Activated CD8-positive, alpha-beta T cell treated with anti-CD3 and anti-CD28 coated beads for 36 hours (primary cell): ENCODE measurements around the gene KIRREL2. TPM values are rescaled to one million over a fixed set of nuclear protein-coding genes. Genes with fewer than 3 reads are reported as not detected.
"Not testable (repeated sequence)": the region's sequence is repeated elsewhere in the genome, so short reads cannot be mapped to it uniquely, and the experiment has no call there.

Experiments
- ATAC-seq: fragments of 200-7000 bp; cut with Tn5 transposase; one replicate; pipeline ENCODE4 v1.10.0; 2021; ENCODE audit warnings: mild to moderate bottlenecking, moderate library complexity
- CTCF ChIA-PET: fragments of 350-600 bp; sonication (Branson Sonifier 250); formaldehyde crosslinking; loops from one replicate; lab custom pipeline; 2021; ENCODE audit warnings: antibody characterized with exemption; lab: Charles Lee
- POLR2A ChIA-PET: fragments of 350-600 bp; sonication (Branson Sonifier 250); formaldehyde crosslinking; loops from one replicate; lab custom pipeline; 2021; ENCODE audit warnings: antibody characterized with exemption; lab: Charles Lee
- DNase-seq: peaks from one replicate; pipeline ENCODE4 v3.0.0-alpha.2; 2020
- H3K27ac Mint-ChIP-seq: one replicate; pipeline ENCODE4 v1.8.0; 2021; ENCODE audit warnings: mild to moderate bottlenecking, mixed read lengths
- H3K27me3 Mint-ChIP-seq: one replicate; pipeline ENCODE4 v1.8.0; 2021; ENCODE audit warnings: mixed read lengths
- H3K36me3 Mint-ChIP-seq: one replicate; pipeline ENCODE4 v1.8.0; 2021; ENCODE audit warnings: low read depth, mixed read lengths
- H3K4me1 Mint-ChIP-seq: one replicate; pipeline ENCODE4 v1.8.0; 2021; ENCODE audit warnings: low read depth, mixed read lengths
- H3K4me3 Mint-ChIP-seq: one replicate; pipeline ENCODE4 v1.8.0; 2021; ENCODE audit warnings: mild to moderate bottlenecking, moderate library complexity, mixed read lengths
- H3K9me3 Mint-ChIP-seq: one replicate; pipeline ENCODE4 v1.8.0; 2021; ENCODE audit warnings: mixed read lengths
- intact Hi-C: fragments of 100-400 bp; cut with micrococcal nuclease; formaldehyde crosslinking; loops from one replicate; pipeline ENCODE4 v1.10.0; 2022
- total RNA-seq, 2 experiments: library from RNA; stranded (reverse); gene quantifications; one replicate each; pipeline ENCODE4 v1.2.3, GENCODE V29; 2021
- TF ChIP-seq, protein P1 (sequence below): fragments of 200-600 bp; IDR thresholded peaks from one replicate; pipeline ENCODE4 v1.8.0; 2022; ENCODE audit warnings: antibody characterized with exemption, mild to moderate bottlenecking

Gene KIRREL2
- total RNA-seq, 2 experiments from 2014 or later: 1.4 TPM

DNA sequence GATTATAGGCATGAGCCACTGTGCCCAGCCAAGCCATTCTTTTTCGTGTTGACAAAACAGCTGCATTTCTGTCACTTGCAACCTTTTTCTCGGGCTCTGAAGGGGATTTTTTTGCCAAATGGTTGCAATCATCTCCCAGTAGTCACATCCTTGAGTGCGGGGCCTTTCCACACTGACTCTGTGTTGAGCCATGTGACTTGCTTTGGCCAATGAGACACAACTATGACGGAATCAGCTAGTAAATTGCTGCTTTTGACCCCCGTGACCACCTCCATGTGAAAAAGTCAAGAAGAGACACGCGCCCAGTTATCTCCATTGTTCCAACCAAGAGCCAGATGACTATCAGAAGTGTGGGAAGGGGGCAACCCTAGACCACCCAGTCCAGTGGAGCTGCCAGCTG, 22.7 kb upstream of the KIRREL2 start:
- H3K4me1 Mint-ChIP-seq: no peaks in the 10 kb centered on the region
- H3K9me3 Mint-ChIP-seq: no peaks in the 10 kb centered on the region
- H3K4me3 Mint-ChIP-seq: no peak overlapping the region
- CTCF ChIA-PET: no interaction called here
- TF ChIP-seq, protein P1, sequence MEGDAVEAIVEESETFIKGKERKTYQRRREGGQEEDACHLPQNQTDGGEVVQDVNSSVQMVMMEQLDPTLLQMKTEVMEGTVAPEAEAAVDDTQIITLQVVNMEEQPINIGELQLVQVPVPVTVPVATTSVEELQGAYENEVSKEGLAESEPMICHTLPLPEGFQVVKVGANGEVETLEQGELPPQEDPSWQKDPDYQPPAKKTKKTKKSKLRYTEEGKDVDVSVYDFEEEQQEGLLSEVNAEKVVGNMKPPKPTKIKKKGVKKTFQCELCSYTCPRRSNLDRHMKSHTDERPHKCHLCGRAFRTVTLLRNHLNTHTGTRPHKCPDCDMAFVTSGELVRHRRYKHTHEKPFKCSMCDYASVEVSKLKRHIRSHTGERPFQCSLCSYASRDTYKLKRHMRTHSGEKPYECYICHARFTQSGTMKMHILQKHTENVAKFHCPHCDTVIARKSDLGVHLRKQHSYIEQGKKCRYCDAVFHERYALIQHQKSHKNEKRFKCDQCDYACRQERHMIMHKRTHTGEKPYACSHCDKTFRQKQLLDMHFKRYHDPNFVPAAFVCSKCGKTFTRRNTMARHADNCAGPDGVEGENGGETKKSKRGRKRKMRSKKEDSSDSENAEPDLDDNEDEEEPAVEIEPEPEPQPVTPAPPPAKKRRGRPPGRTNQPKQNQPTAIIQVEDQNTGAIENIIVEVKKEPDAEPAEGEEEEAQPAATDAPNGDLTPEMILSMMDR: no peak
- H3K36me3 Mint-ChIP-seq: no peaks in the 10 kb centered on the region
- intact Hi-C loops: no loop called here
- POLR2A ChIA-PET: interaction anchor here (0.7 kb wide), 1 partner anchor 158 kb away, joined by 3 read pairs; no protein-coding TSS in a partner anchor
- no peak for ATAC-seq
- H3K27me3 Mint-ChIP-seq: peaks cover 16% of the 10 kb centered on the region
- H3K27ac Mint-ChIP-seq: no peak overlapping the region
- no peak for DNase-seq

DNA sequence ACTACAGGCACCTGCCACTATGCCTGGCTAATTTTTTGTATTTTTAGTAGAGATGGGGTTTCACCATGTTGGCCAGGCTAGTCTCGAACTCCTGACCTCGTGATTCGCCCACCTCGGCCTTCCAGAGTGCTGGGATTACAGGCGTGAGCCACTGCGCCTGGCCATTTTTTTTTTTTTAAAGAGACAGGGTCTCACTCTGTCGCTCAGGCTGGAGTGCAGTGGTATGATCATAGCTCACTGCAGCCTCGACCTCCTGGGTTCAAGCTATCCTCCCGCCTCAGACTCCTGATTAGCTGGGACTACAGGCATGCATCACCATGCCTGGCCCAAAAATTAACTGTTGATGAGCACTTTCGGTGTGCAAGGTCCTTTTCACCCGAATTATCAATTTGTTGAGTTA, 20.6 kb upstream of the KIRREL2 start:
- DNase-seq, H3K36me3 Mint-ChIP-seq, H3K9me3 Mint-ChIP-seq, H3K4me3 Mint-ChIP-seq, intact Hi-C loops, H3K4me1 Mint-ChIP-seq, ATAC-seq, H3K27ac Mint-ChIP-seq, POLR2A ChIA-PET: not testable (repeated sequence)
- peaks cover 16% of the 10 kb centered on the region for H3K27me3 Mint-ChIP-seq
- CTCF ChIA-PET: interaction anchor here (0.9 kb wide), 1 partner anchor 15 kb away, joined by 3 read pairs; no protein-coding TSS in a partner anchor

DNA sequence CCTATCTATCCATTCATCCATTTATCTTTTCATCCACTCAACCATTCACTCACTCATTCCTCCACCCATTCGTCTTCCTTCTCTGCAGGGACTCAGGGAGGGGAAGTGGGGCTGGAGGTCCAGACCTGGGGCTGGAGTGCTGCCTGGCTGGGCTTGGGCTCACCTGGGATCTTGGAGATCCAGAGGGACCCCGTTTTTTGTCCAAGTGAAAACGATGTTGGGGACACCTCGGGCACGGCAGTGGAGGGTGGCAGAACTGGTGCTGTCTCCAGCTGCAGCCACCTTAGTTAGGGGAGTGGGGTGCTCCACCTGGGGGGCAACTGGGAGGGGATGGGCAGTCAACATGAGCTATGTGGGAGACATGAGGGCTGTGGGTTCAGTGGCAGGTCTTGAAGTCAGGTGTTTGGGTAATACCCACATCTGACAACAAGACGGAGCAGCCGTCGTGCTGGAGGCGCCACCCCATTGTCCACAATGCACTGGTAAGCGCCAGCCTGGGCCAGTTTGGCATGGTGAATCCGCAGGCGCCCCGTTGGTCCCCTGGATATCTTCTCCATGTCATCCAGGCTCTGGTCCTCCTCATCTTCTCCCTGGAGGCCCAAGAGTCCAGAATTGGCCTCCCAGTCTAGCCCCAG, 14.6 kb upstream of the KIRREL2 start:
- Mint-ChIP-seq H3K27ac (no peak overlapping the region), H3K4me3 (no peak overlapping the region), H3K4me1 (peaks cover 14% of the 10 kb centered on the region), H3K36me3 (no peaks in the 10 kb centered on the region), H3K27me3 (peaks cover 47% of the 10 kb centered on the region), H3K9me3 (no peaks in the 10 kb centered on the region)
- DNase-seq (no peak), ATAC-seq (no peak)
- TF ChIP-seq, protein P1: no peak
- POLR2A ChIA-PET: no interaction called here
- CTCF ChIA-PET: no interaction called here
- intact Hi-C loops: no loop called here

DNA sequence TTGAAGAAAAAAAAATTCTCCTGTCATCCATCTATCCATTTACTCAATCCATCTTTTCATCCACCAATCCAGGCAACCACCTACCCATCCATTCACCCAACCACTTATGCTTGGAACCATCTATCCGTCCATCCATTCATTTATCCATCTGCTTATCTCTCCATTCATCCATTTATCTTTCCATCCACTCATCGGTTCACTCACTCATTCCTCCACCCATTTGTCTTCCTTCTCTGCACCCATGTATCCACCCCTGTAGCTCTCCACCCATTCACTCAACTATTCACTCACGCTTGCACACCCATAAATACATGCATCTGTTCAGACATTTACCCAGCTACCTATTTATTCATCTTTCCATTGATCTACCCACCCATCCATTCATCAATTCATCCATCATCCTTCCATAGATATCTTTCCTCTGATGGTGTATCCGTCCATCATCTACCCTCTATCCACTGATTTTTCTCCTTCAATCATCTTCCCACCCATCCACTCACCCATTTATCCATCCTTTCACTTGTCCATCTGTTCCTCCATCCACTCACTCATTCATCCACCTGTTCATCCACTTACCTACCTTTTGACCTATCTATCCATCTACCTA, 13.9 kb upstream of the KIRREL2 start:
- Mint-ChIP-seq H3K36me3 (no peaks in the 10 kb centered on the region), H3K4me3 (no peak overlapping the region), H3K9me3 (no peaks in the 10 kb centered on the region), H3K27ac (no peak overlapping the region), H3K4me1 (peaks cover 14% of the 10 kb centered on the region), H3K27me3 (peaks cover 46% of the 10 kb centered on the region)
- CTCF ChIA-PET: no interaction called here
- POLR2A ChIA-PET: no interaction called here
- ATAC-seq (no peak), DNase-seq (no peak)
- intact Hi-C loops: no loop called here
- TF ChIP-seq, protein P1: no peak

DNA sequence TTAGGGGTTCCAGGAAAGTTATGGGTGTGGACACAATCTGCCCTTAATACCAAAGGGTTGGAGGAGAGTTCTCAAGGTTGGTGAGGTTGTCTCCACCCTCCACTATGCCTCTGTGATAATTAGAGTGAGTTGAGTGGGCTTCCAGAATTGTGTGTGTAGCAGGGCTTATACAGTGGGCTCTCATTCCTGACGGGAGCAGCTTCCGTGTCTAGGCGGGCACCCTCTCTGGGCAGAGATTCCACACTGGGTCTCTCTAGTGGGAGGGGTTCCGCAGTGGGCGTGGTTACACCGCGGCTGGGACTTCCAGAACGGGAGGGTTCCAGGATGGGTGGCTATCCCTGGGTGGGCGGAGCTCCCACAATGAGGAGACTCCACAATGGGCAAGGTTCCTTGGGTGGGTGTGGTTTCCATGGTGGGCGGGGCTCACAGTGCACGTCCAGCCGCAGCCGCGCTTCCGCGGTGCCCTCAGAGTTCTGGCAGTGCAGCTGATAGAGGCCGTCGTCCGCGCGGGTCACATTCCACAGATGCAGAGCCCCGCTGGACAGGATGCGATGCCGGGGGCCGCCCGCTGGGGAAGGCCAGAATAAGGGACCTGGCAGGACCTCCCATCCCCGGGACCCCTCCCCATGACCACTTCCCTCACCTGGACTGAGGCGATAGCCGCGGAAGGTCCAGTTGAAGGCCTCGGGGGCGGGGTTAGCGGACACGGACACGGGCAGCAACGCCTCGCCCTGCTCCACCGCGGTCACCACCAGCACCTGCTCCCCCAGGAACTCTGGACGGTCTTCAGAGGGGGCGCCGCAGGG, 12.8 kb upstream of the KIRREL2 start:
- TF ChIP-seq, protein P1: no peak
- no peaks in the 10 kb centered on the region for H3K36me3 Mint-ChIP-seq
- H3K27me3 Mint-ChIP-seq: peaks cover 53% of the 10 kb centered on the region
- no peaks in the 10 kb centered on the region for H3K9me3 Mint-ChIP-seq
- DNase-seq: peak; percentile 35
- intact Hi-C loops: no loop called here
- H3K4me1 Mint-ChIP-seq: peaks cover 14% of the 10 kb centered on the region
- H3K27ac Mint-ChIP-seq: no peak overlapping the region
- no peak for ATAC-seq
- CTCF ChIA-PET: interaction anchor here (0.6 kb wide), 1 partner anchor 40 kb away, joined by 3 read pairs; no protein-coding TSS in a partner anchor
- POLR2A ChIA-PET: no interaction called here
- H3K4me3 Mint-ChIP-seq: no peak overlapping the region
